Tibial nerve (tissue), 4 donors: ENCODE measurements around the gene SLIT3. TPM values are rescaled to one million over a fixed set of nuclear protein-coding genes. Genes with fewer than 3 reads are reported as not detected.

Experiments used
- DNase-seq, 2 donors: peaks; one replicate each; pipeline ENCODE4 v3.0.0-alpha.2; 2019; ENCODE audit warnings: low spot score in 2 of 2
- H3K27ac ChIP-seq, 4 donors: fragments of 200-600 bp; sonication (generic) in 3 of 4; one replicate each; pipeline ENCODE4 v1.5.1; 2017 to 2019; ENCODE audit warnings: mild to moderate bottlenecking in 1 of 4
- H3K27me3 ChIP-seq, 2 donors: fragments of 200-600 bp; sonication (generic) in 1 of 2; one replicate each; pipeline versions ENCODE4 v1.5.1 to v1.6.0; 2017 to 2019
- H3K36me3 ChIP-seq, 3 donors: fragments of 200-600 bp; sonication (generic); one replicate each; pipeline ENCODE4 v1.5.1; 2018 to 2019
- H3K4me1 ChIP-seq, 4 donors: fragments of 200-600 bp; sonication (generic) in 3 of 4; one replicate each; pipeline ENCODE4 v1.5.1; 2017 to 2019
- H3K4me3 ChIP-seq, 4 donors: fragments of 200-600 bp; sonication (generic) in 3 of 4; one replicate each; pipeline ENCODE4 v1.5.1; 2017 to 2019; ENCODE audit warnings: mild to moderate bottlenecking in 1 of 4, moderate library complexity in 1 of 4
- H3K9me3 ChIP-seq, 4 donors: fragments of 200-600 bp; sonication (generic) in 3 of 4; one replicate each; pipeline ENCODE4 v1.5.1; 2017 to 2019
- CTCF ChIP-seq, 5 experiments: fragments of 200-600 bp in 3 of 5; fragments of 450-650 bp in 2 of 5; sonication (generic) in 3 of 5; IDR thresholded peaks; one replicate each; pipeline ENCODE4 v1.5.1; 2016 to 2019; ENCODE audit warnings: antibody characterized with exemption in 5 of 5, mild to moderate bottlenecking in 3 of 5, moderate library complexity in 2 of 5
- EP300 ChIP-seq, 2 donors: sonication (generic); formaldehyde crosslinking; IDR thresholded peaks; one replicate each; pipeline ENCODE4 v1.6.1; 2017; ENCODE audit warnings: antibody characterized with exemption in 2 of 2, mild to moderate bottlenecking in 1 of 2
- POLR2A ChIP-seq, 2 donors: fragments of 450-650 bp; IDR thresholded peaks; one replicate each; pipeline ENCODE4 v1.6.1; 2017; ENCODE audit warnings: antibody characterized with exemption in 2 of 2, mild to moderate bottlenecking in 2 of 2, moderate library complexity in 2 of 2
- WGBS, 2 donors: methylation state at CpG; one replicate each; pipeline ENCODE4 v1.1.5; 2018; 5-methylcytosine and 5-hydroxymethylcytosine counted together
- total RNA-seq, 4 donors: library from RNA; depleted of rRNA; stranded (reverse); fragments of >200 nt; gene quantifications; one replicate each; pipeline ENCODE4 v1.1.0, GENCODE V29; 2016

The SLIT3 gene
- total RNA-seq, 4 donors from 2014 or later: 16.6 to 39.0 (median 20.2) TPM

- no peaks in the 10 kb centered on the region for H3K36me3 ChIP-seq
- no peak for DNase-seq
- 40 to 41% methylated on average over 8 of the region's 8 CpGs for WGBS, 2 donors
- H3K27ac ChIP-seq: peak overlapping the region in 1 of 4 donors; percentile 43
- no peak overlapping the region for H3K4me3 ChIP-seq
- H3K9me3 ChIP-seq: no peaks in the 10 kb centered on the region
- peaks cover 0 to 28% (median 0%) of the 10 kb centered on the region in 4 donors for H3K4me1 ChIP-seq
- H3K27me3 ChIP-seq: no peaks in the 10 kb centered on the region
- TF ChIP-seq POLR2A (IDR thresholded peaks at IDR 0.05): no peak
- no peak for TF ChIP-seq CTCF (IDR thresholded peaks at IDR 0.05)
These were observed 421.0 kb downstream of the SLIT3 start for GRCh38 chr5:168879929-168880328.

GRCh38 chr5:168879331-168879730 lies 421.6 kb downstream of the SLIT3 start:
- TF ChIP-seq CTCF (IDR thresholded peaks at IDR 0.05) (no peak), POLR2A (IDR thresholded peaks at IDR 0.05) (no peak), EP300 (IDR thresholded peaks at IDR 0.05) (no peak)
- H3K36me3 ChIP-seq: no peaks in the 10 kb centered on the region
- 94 to 97% methylated on average over 2 of the region's 2 CpGs for WGBS, 2 donors

GRCh38 chr5:168878135-168878745 lies 422.7 kb downstream of the SLIT3 start:
- Histone ChIP-seq H3K4me3 (no peak overlapping the region), H3K27ac (no peak overlapping the region), H3K4me1 (peaks cover 0 to 22% (median 0%) of the 10 kb centered on the region in 4 donors), H3K9me3 (no peaks in the 10 kb centered on the region), H3K36me3 (no peaks in the 10 kb centered on the region), H3K27me3 (no peaks in the 10 kb centered on the region)
- DNase-seq: no peak
- WGBS, 2 donors: 74 to 77% methylated on average over 10 of the region's 10 CpGs
- TF ChIP-seq CTCF (IDR thresholded peaks at IDR 0.05): no peak
- TF ChIP-seq EP300 (IDR thresholded peaks at IDR 0.05): no peak
- TF ChIP-seq POLR2A (IDR thresholded peaks at IDR 0.05): no peak

More at GRCh38 chr5:168879331-168879730, 421.6 kb downstream of the SLIT3 start:
- Histone ChIP-seq H3K27ac (peak overlapping the region in 1 of 4 donors; percentile 43), H3K9me3 (no peaks in the 10 kb centered on the region), H3K4me3 (no peak overlapping the region), H3K4me1 (peaks cover 0 to 24% (median 0%) of the 10 kb centered on the region in 4 donors), H3K27me3 (no peaks in the 10 kb centered on the region)
- DNase-seq: no peak

GRCh38 chr5:168877132-168877892 lies 423.6 kb downstream of the SLIT3 start:
- H3K27ac ChIP-seq: no peak overlapping the region
- WGBS, 2 donors: 49 to 60% methylated on average over 11 of the region's 11 CpGs
- TF ChIP-seq EP300 (IDR thresholded peaks at IDR 0.05): no peak
- TF ChIP-seq CTCF (IDR thresholded peaks at IDR 0.05): no peak
- no peak for TF ChIP-seq POLR2A (IDR thresholded peaks at IDR 0.05)
- no peaks in the 10 kb centered on the region for H3K36me3 ChIP-seq
- no peaks in the 10 kb centered on the region for H3K27me3 ChIP-seq
- no peak for DNase-seq
- H3K4me1 ChIP-seq: peaks cover 0 to 18% (median 0%) of the 10 kb centered on the region in 4 donors
- H3K4me3 ChIP-seq: no peak overlapping the region
- H3K9me3 ChIP-seq: no peaks in the 10 kb centered on the region

GRCh38 chr5:168876419-168876818 lies 424.5 kb downstream of the SLIT3 start:
- no peak for DNase-seq
- Histone ChIP-seq H3K4me3 (no peak overlapping the region), H3K36me3 (no peaks in the 10 kb centered on the region), H3K27me3 (no peaks in the 10 kb centered on the region), H3K27ac (no peak overlapping the region), H3K4me1 (peaks cover 0 to 14% (median 0%) of the 10 kb centered on the region in 4 donors), H3K9me3 (no peaks in the 10 kb centered on the region)
- WGBS, 2 donors: 94 to 97% methylated on average over 3 of the region's 3 CpGs
- no peak for TF ChIP-seq EP300 (IDR thresholded peaks at IDR 0.05)
- no peak for TF ChIP-seq POLR2A (IDR thresholded peaks at IDR 0.05)
- no peak for TF ChIP-seq CTCF (IDR thresholded peaks at IDR 0.05)
